Activated T-helper 2 cell treated with anti-CD3 and anti-CD28 coated beads, Interferon-gamma antibody, Interleukin-2, Interleukin-4, amounts not matched to agents 10 μg/mL and 5 μg/mL and 100 μg/mL, durations not matched to agents 14 hours and 24 hours and 36 hours (primary cell): ENCODE data around the gene BMP4. TPM values are rescaled to one million over a fixed set of nuclear protein-coding genes. Genes with fewer than 3 reads are reported as not detected.

Experiments used
- DNase-seq: peaks from one replicate; pipeline ENCODE4 v3.0.0; 2021; ENCODE audit warnings: low spot score
- H3K27ac Mint-ChIP-seq: one replicate; pipeline ENCODE4 v1.8.0; 2021; ENCODE audit warnings: mixed read lengths
- H3K27me3 Mint-ChIP-seq: one replicate; pipeline ENCODE4 v1.8.0; 2021; ENCODE audit warnings: low read depth, mixed read lengths
- H3K36me3 Mint-ChIP-seq: one replicate; pipeline ENCODE4 v1.8.0; 2021; ENCODE audit warnings: low read depth, mixed read lengths
- H3K4me1 Mint-ChIP-seq: one replicate; pipeline ENCODE4 v1.8.0; 2021; ENCODE audit warnings: low read depth, mixed read lengths
- H3K4me3 Mint-ChIP-seq: one replicate; pipeline ENCODE4 v1.8.0; 2021; ENCODE audit warnings: low read depth, mild to moderate bottlenecking, moderate library complexity, mixed read lengths
- H3K9me3 Mint-ChIP-seq: one replicate; pipeline ENCODE4 v1.8.0; 2021; ENCODE audit warnings: mixed read lengths
- intact Hi-C: fragments of 100-400 bp; cut with micrococcal nuclease; formaldehyde crosslinking; loops from one replicate; pipeline ENCODE4 v1.15.1; 2023
- total RNA-seq: library from RNA; stranded (reverse); gene quantifications from 2 replicates; pipeline ENCODE4 v1.2.3, GENCODE V29; 2022

BMP4 gene
- total RNA-seq, 1 donor from 2014 or later = not detected

GRCh38 chr14:53979747-53980642 is 23.4 kb upstream of the BMP4 start:
- H3K9me3 Mint-ChIP-seq = peaks cover 17% of the 10 kb centered on the region
- H3K4me3 Mint-ChIP-seq = no peak overlapping the region
- H3K36me3 Mint-ChIP-seq = no peaks in the 10 kb centered on the region
- peaks cover 2% of the 10 kb centered on the region for H3K27me3 Mint-ChIP-seq
- no peak for DNase-seq
- intact Hi-C loops = no loop called here
- no peak overlapping the region for H3K27ac Mint-ChIP-seq
- no peaks in the 10 kb centered on the region for H3K4me1 Mint-ChIP-seq

GRCh38 chr14:53979113-53979681 is 22.6 kb upstream of the BMP4 start:
- Mint-ChIP-seq H3K27me3 (peaks cover 2% of the 10 kb centered on the region), H3K9me3 (peaks cover 9% of the 10 kb centered on the region), H3K36me3 (no peaks in the 10 kb centered on the region), H3K4me1 (no peaks in the 10 kb centered on the region), H3K27ac (no peak overlapping the region), H3K4me3 (no peak overlapping the region)
- intact Hi-C loops = no loop called here
- DNase-seq = no peak

GRCh38 chr14:53978194-53978593 is 21.6 kb upstream of the BMP4 start:
- no peaks in the 10 kb centered on the region for H3K36me3 Mint-ChIP-seq
- intact Hi-C loops = no loop called here
- no peak overlapping the region for H3K27ac Mint-ChIP-seq
- DNase-seq = no peak
- H3K4me1 Mint-ChIP-seq = no peaks in the 10 kb centered on the region
- no peaks in the 10 kb centered on the region for H3K9me3 Mint-ChIP-seq
- H3K27me3 Mint-ChIP-seq = peaks cover 4% of the 10 kb centered on the region
- no peak overlapping the region for H3K4me3 Mint-ChIP-seq

GRCh38 chr14:53975444-53975843 is 18.8 kb upstream of the BMP4 start:
- Mint-ChIP-seq H3K4me3 (no peak overlapping the region), H3K36me3 (no peaks in the 10 kb centered on the region), H3K27ac (no peak overlapping the region), H3K4me1 (no peaks in the 10 kb centered on the region), H3K9me3 (no peaks in the 10 kb centered on the region), H3K27me3 (peaks cover 4% of the 10 kb centered on the region)
- intact Hi-C loops = no loop called here
- DNase-seq = no peak

GRCh38 chr14:53971521-53971920 is 14.9 kb upstream of the BMP4 start:
- H3K4me3 Mint-ChIP-seq = no peak overlapping the region
- H3K4me1 Mint-ChIP-seq = no peaks in the 10 kb centered on the region
- intact Hi-C loops = no loop called here
- no peak for DNase-seq
- H3K27ac Mint-ChIP-seq = no peak overlapping the region
- H3K27me3 Mint-ChIP-seq = peaks cover 7% of the 10 kb centered on the region
- no peaks in the 10 kb centered on the region for H3K9me3 Mint-ChIP-seq
- H3K36me3 Mint-ChIP-seq = no peaks in the 10 kb centered on the region

GRCh38 chr14:53969326-53969725 is 12.7 kb upstream of the BMP4 start:
- Mint-ChIP-seq H3K27me3 (peaks cover 23% of the 10 kb centered on the region), H3K27ac (no peak overlapping the region), H3K4me1 (no peaks in the 10 kb centered on the region), H3K36me3 (no peaks in the 10 kb centered on the region), H3K9me3 (no peaks in the 10 kb centered on the region), H3K4me3 (no peak overlapping the region)
- DNase-seq = no peak
- intact Hi-C loops = no loop called here

- H3K27ac Mint-ChIP-seq = no peak overlapping the region
- intact Hi-C loops = no loop called here
- no peaks in the 10 kb centered on the region for H3K9me3 Mint-ChIP-seq
- H3K4me1 Mint-ChIP-seq = no peaks in the 10 kb centered on the region
- no peak for DNase-seq
- no peaks in the 10 kb centered on the region for H3K36me3 Mint-ChIP-seq
- peaks cover 29% of the 10 kb centered on the region for H3K27me3 Mint-ChIP-seq
- H3K4me3 Mint-ChIP-seq = no peak overlapping the region
These were observed 12.1 kb upstream of the BMP4 start for GRCh38 chr14:53968726-53969125.

GRCh38 chr14:53967606-53968005 is 11.0 kb upstream of the BMP4 start:
- no peak for DNase-seq
- H3K4me1 Mint-ChIP-seq = no peaks in the 10 kb centered on the region
- H3K4me3 Mint-ChIP-seq = no peak overlapping the region
- H3K27ac Mint-ChIP-seq = no peak overlapping the region
- no peaks in the 10 kb centered on the region for H3K36me3 Mint-ChIP-seq
- H3K9me3 Mint-ChIP-seq = no peaks in the 10 kb centered on the region
- intact Hi-C loops = no loop called here
- H3K27me3 Mint-ChIP-seq = peaks cover 37% of the 10 kb centered on the region

GRCh38 chr14:53964249-53964648 is 7.6 kb upstream of the BMP4 start:
- no peak overlapping the region for H3K27ac Mint-ChIP-seq
- H3K36me3 Mint-ChIP-seq = no peaks in the 10 kb centered on the region
- peaks cover 54% of the 10 kb centered on the region for H3K27me3 Mint-ChIP-seq
- DNase-seq = no peak
- H3K9me3 Mint-ChIP-seq = no peaks in the 10 kb centered on the region
- H3K4me1 Mint-ChIP-seq = no peaks in the 10 kb centered on the region
- intact Hi-C loops = no loop called here
- no peak overlapping the region for H3K4me3 Mint-ChIP-seq

- H3K4me1 Mint-ChIP-seq = no peaks in the 10 kb centered on the region
- H3K9me3 Mint-ChIP-seq = no peaks in the 10 kb centered on the region
- no peak overlapping the region for H3K4me3 Mint-ChIP-seq
- H3K27ac Mint-ChIP-seq = no peak overlapping the region
- peaks cover 60% of the 10 kb centered on the region for H3K27me3 Mint-ChIP-seq
- no peaks in the 10 kb centered on the region for H3K36me3 Mint-ChIP-seq
- DNase-seq = no peak
- intact Hi-C loops = no loop called here
These were observed 6.9 kb upstream of the BMP4 start for GRCh38 chr14:53963320-53964227.

GRCh38 chr14:53962953-53963319 is 6.3 kb upstream of the BMP4 start:
- Mint-ChIP-seq H3K4me3 (no peak overlapping the region), H3K9me3 (no peaks in the 10 kb centered on the region), H3K27me3 (peaks cover 64% of the 10 kb centered on the region), H3K27ac (no peak overlapping the region), H3K36me3 (no peaks in the 10 kb centered on the region), H3K4me1 (no peaks in the 10 kb centered on the region)
- intact Hi-C loops = no loop called here
- no peak for DNase-seq

- Mint-ChIP-seq H3K9me3 (no peaks in the 10 kb centered on the region), H3K4me1 (peaks cover 23% of the 10 kb centered on the region), H3K4me3 (no peak overlapping the region), H3K27ac (no peak overlapping the region), H3K36me3 (no peaks in the 10 kb centered on the region), H3K27me3 (peaks cover 73% of the 10 kb centered on the region)
- intact Hi-C loops = loop anchor here (10.0 kb wide), 1 partner anchor 256 kb away; no protein-coding TSS in a partner anchor
- DNase-seq = no peak
These were observed 2.0 kb upstream of the BMP4 start for GRCh38 chr14:53958628-53959027.
